IMR-90 (cell line): ENCODE data around the gene BRAT1. TPM values are rescaled to one million over a fixed set of nuclear protein-coding genes. Genes with fewer than 3 reads are reported as not detected.

Experiments
- ATAC-seq: fragments of 200-7000 bp; cut with Tn5 transposase; 2 replicates; pipeline ENCODE4 v1.9.1; 2020; ENCODE audit warnings: low read depth, mild to moderate bottlenecking, moderate library complexity
- BruUV-seq: library from RNA; stranded (reverse); fragments of 400-500 nt; replicated peaks from 2 replicates; lab custom pipeline; 2021; lab: Mats Ljungman, UMichigan
- CTCF ChIA-PET: fragments of 300-600 bp; formaldehyde crosslinking; extraction: SDS; loops from one replicate; lab custom pipeline; 2021; ENCODE audit warnings: antibody characterized with exemption; lab: Yijun Ruan, JAX
- POLR2A ChIA-PET: fragments of 300-600 bp; sonication (Branson Sonifier 250); formaldehyde crosslinking; loops from one replicate; lab custom pipeline; 2022; ENCODE audit warnings: antibody characterized with exemption; ENCODE audit not compliant: unreplicated experiment; lab: Charles Lee
- DNase-seq: peaks from one replicate; pipeline ENCODE4 v3.0.0; 2013
- H2AFZ ChIP-seq: replicated peaks from 2 replicates; pipeline ENCODE3; 2013; ENCODE audit warnings: low read length, mild to moderate bottlenecking; ENCODE audit not compliant: poor library complexity
- H2AK5ac ChIP-seq: 2 replicates; pipeline ENCODE4 v1.6.1; 2013; ENCODE audit warnings: low read depth, low read length, inconsistent platforms
- H2AK9ac ChIP-seq: replicated peaks from 2 replicates; pipeline ENCODE3; 2013; ENCODE audit warnings: mild to moderate bottlenecking, low read depth, low read length, moderate library complexity; ENCODE audit not compliant: poor library complexity
- H2BK120ac ChIP-seq: 2 replicates; pipeline ENCODE4 v1.6.1; 2013; ENCODE audit warnings: low read depth, low read length, inconsistent platforms
- H2BK15ac ChIP-seq: 3 replicates; pipeline ENCODE4 v1.6.1; 2013; ENCODE audit warnings: low read depth, low read length, inconsistent platforms
- H2BK20ac ChIP-seq: 2 replicates; pipeline ENCODE4 v1.6.1; 2013; ENCODE audit warnings: low read depth, mild to moderate bottlenecking, inconsistent platforms, low read length, moderate library complexity
- H2BK5ac ChIP-seq: 2 replicates; pipeline ENCODE4 v1.6.1; 2013; ENCODE audit warnings: mild to moderate bottlenecking, low read depth, low read length, inconsistent platforms; ENCODE audit not compliant: poor library complexity, severe bottlenecking
- H3K14ac ChIP-seq: replicated peaks from 2 replicates; pipeline ENCODE4 v1.6.1; 2013; ENCODE audit warnings: low read depth, low read length, inconsistent platforms
- H3K18ac ChIP-seq: 2 replicates; pipeline ENCODE4 v1.6.1; 2013; ENCODE audit warnings: low read depth, low read length, control low read depth
- H3K23ac ChIP-seq: 2 replicates; pipeline ENCODE4 v1.6.1; 2013; ENCODE audit warnings: low read depth, low read length, inconsistent platforms
- H3K27ac ChIP-seq: 2 replicates; pipeline ENCODE4 v1.5.1; 2013; ENCODE audit warnings: mild to moderate bottlenecking, control low read depth, low read length; ENCODE audit not compliant: insufficient read depth
- H3K27me3 ChIP-seq: 2 replicates; pipeline ENCODE4 v1.6.1; 2013; ENCODE audit warnings: low read length; ENCODE audit not compliant: control insufficient read depth, insufficient read depth
- H3K36me3 ChIP-seq: 2 replicates; pipeline ENCODE4 v1.6.1; 2013; ENCODE audit warnings: low read length, mixed read lengths; ENCODE audit not compliant: control insufficient read depth, insufficient read depth
- H3K4ac ChIP-seq: 2 replicates; pipeline ENCODE4 v1.6.1; 2013; ENCODE audit warnings: low read depth, low read length, inconsistent platforms
- H3K4me1 ChIP-seq: 2 replicates; pipeline ENCODE4 v1.6.1; 2013; ENCODE audit warnings: low read length, mixed read lengths; ENCODE audit not compliant: control insufficient read depth, insufficient read depth
- H3K4me2 ChIP-seq: 2 replicates; pipeline ENCODE4 v1.6.1; 2013; ENCODE audit warnings: low read depth, mild to moderate bottlenecking, control low read depth, low read length, moderate library complexity
- H3K4me3 ChIP-seq: 2 replicates; pipeline ENCODE4 v1.5.1; 2013; ENCODE audit warnings: low read depth, mild to moderate bottlenecking, control low read depth, low read length, moderate library complexity; ENCODE audit not compliant: insufficient read depth
- H3K56ac ChIP-seq: 2 replicates; pipeline ENCODE4 v1.6.1; 2013; ENCODE audit warnings: low read length, inconsistent platforms; ENCODE audit not compliant: insufficient read depth; ENCODE audit errors: extremely low read depth
- H3K79me1 ChIP-seq, 2 experiments: 2 replicates each; pipeline ENCODE4 v1.6.1; 2013; ENCODE audit warnings: low read length in 2 of 2, inconsistent platforms in 1 of 2, low read depth in 1 of 2
- H3K9ac ChIP-seq: 2 replicates; pipeline ENCODE4 v1.6.1; 2013; ENCODE audit warnings: low read depth, low read length, control low read depth
- H3K9me1 ChIP-seq: 2 replicates; pipeline ENCODE4 v1.6.1; 2013; ENCODE audit warnings: low read length, inconsistent platforms; ENCODE audit not compliant: insufficient read depth
- H3K9me3 ChIP-seq: 2 replicates; pipeline ENCODE4 v1.6.1; 2013; ENCODE audit warnings: low read length; ENCODE audit not compliant: control insufficient read depth, insufficient read depth
- H4K20me1 ChIP-seq: 2 replicates; pipeline ENCODE4 v1.6.1; 2013; ENCODE audit warnings: low read length, inconsistent platforms; ENCODE audit not compliant: insufficient read depth
- H4K5ac ChIP-seq: 2 replicates; pipeline ENCODE4 v1.6.1; 2013; ENCODE audit warnings: mild to moderate bottlenecking, low read depth, low read length, control low read depth
- H4K8ac ChIP-seq, 2 experiments: 2 replicates each; pipeline ENCODE4 v1.6.1; 2013; ENCODE audit warnings: low read depth in 2 of 2, low read length in 2 of 2, control low read depth in 1 of 2, inconsistent platforms in 1 of 2
- H4K91ac ChIP-seq: 2 replicates; pipeline ENCODE4 v1.6.1; 2013; ENCODE audit warnings: low read depth, low read length, inconsistent platforms; ENCODE audit not compliant: insufficient read depth
- BHLHE40 ChIP-seq: fragments of 150-350 bp; IDR thresholded peaks from 2 replicates; pipeline ENCODE4 v1.6.1; 2016; ENCODE audit warnings: mild to moderate bottlenecking, low read depth, low read length
- FOS ChIP-seq: fragments of 150-350 bp; IDR thresholded peaks from 2 replicates; pipeline ENCODE4 v1.6.1; 2016; ENCODE audit warnings: low read depth, low read length
- MAFK ChIP-seq: IDR thresholded peaks from 2 replicates; pipeline ENCODE4 v1.6.1; 2012; ENCODE audit warnings: low read depth, low read length, improper control_type of control experiment
- MAZ ChIP-seq: IDR thresholded peaks from 2 replicates; pipeline ENCODE4 v1.6.1; 2012; ENCODE audit warnings: low read depth, mild to moderate bottlenecking, low read length, improper control_type of control experiment, moderate library complexity, borderline replicate concordance
- MXI1 ChIP-seq: IDR thresholded peaks from 2 replicates; pipeline ENCODE4 v1.6.1; 2012; ENCODE audit warnings: low read depth, mild to moderate bottlenecking, low read length, moderate library complexity, borderline replicate concordance
- NFE2L2 ChIP-seq: fragments of 150-350 bp; IDR thresholded peaks from 2 replicates; pipeline ENCODE4 v1.6.1; 2016; ENCODE audit warnings: low read depth, mild to moderate bottlenecking, low read length
- RAD21 ChIP-seq: IDR thresholded peaks from 2 replicates; pipeline ENCODE4 v1.6.1; 2012; ENCODE audit warnings: low read length, improper control_type of control experiment
- RCOR1 ChIP-seq: IDR thresholded peaks from 2 replicates; pipeline ENCODE4 v1.6.1; 2012; ENCODE audit warnings: mild to moderate bottlenecking, low read length, improper control_type of control experiment; ENCODE audit not compliant: insufficient replicate concordance
- RFX5 ChIP-seq: IDR thresholded peaks from 2 replicates; pipeline ENCODE4 v1.8.0; 2012; ENCODE audit warnings: low read depth, mild to moderate bottlenecking, low read length, moderate library complexity
- SMC3 ChIP-seq: fragments of 150-350 bp; IDR thresholded peaks from 2 replicates; pipeline ENCODE4 v1.6.1; 2016; ENCODE audit warnings: low read depth, mild to moderate bottlenecking, antibody characterized with exemption, low read length, moderate library complexity
- WGBS, 2 experiments: methylation state at CpG; one replicate each; pipeline versions ENCODE4 v1.1.5 to v1.1.7; 2013; ENCODE audit warnings: missing lambda C conversion rate in 2 of 2; ENCODE audit not compliant: insufficient read length in 1 of 2; ENCODE audit errors: extremely low coverage in 2 of 2; 5-methylcytosine and 5-hydroxymethylcytosine counted together
- dilution Hi-C: fragments of 300-500 bp; cut with HindIII; formaldehyde crosslinking; loops from one replicate; pipeline ENCODE4 v1.14.3; 2018; ENCODE audit warnings: low sequenced_read_pairs; ENCODE audit not compliant: unreplicated experiment
- in situ Hi-C: fragments of 300-500 bp; cut with MboI; formaldehyde crosslinking; loops from 3 replicates; pipeline ENCODE4 v1.14.3; 2019; ENCODE audit warnings: low sequenced_read_pairs, inconsistent platforms, mixed read lengths
- intact Hi-C: fragments of 100-400 bp; cut with micrococcal nuclease; formaldehyde crosslinking; loops from 2 replicates; pipeline ENCODE4 v1.10.0; 2022
- polyA plus RNA-seq, 3 experiments: library from polyadenylated mRNA; depleted of rRNA; stranded (reverse); fragments of >200 nt; gene quantifications; 2 replicates each; pipeline ENCODE4 v1.2.3, GENCODE V29; 2012; ENCODE audit warnings: low replicate concordance in 1 of 3
- total RNA-seq: library from RNA; depleted of rRNA; stranded (reverse); fragments of >200 nt; gene quantifications from 2 replicates; pipeline ENCODE4 v1.2.3, GENCODE V29; 2012
- TF ChIP-seq, protein P1 (sequence below): fragments of 150-350 bp; IDR thresholded peaks from 2 replicates; pipeline ENCODE4 v1.6.1; 2017; ENCODE audit warnings: mild to moderate bottlenecking, antibody characterized with exemption, low read length, low read depth
- TF ChIP-seq, protein P2 (sequence below): fragments of 150-350 bp; IDR thresholded peaks from 2 replicates; pipeline ENCODE4 v1.6.1; 2016; ENCODE audit warnings: low read depth, mild to moderate bottlenecking, low read length, moderate library complexity, borderline replicate concordance
- TF ChIP-seq, protein P3 (sequence below): conservative IDR thresholded peaks from 2 replicates; pipeline ENCODE4 v1.5.1; 2012; ENCODE audit warnings: mild to moderate bottlenecking, low read depth, low read length, improper control_type of control experiment

The BRAT1 gene
- total and polyA plus RNA-seq, 2 of the 4 experiments (the other 2 are of a cell fraction), result 6.8 to 21.9 TPM

DNA sequence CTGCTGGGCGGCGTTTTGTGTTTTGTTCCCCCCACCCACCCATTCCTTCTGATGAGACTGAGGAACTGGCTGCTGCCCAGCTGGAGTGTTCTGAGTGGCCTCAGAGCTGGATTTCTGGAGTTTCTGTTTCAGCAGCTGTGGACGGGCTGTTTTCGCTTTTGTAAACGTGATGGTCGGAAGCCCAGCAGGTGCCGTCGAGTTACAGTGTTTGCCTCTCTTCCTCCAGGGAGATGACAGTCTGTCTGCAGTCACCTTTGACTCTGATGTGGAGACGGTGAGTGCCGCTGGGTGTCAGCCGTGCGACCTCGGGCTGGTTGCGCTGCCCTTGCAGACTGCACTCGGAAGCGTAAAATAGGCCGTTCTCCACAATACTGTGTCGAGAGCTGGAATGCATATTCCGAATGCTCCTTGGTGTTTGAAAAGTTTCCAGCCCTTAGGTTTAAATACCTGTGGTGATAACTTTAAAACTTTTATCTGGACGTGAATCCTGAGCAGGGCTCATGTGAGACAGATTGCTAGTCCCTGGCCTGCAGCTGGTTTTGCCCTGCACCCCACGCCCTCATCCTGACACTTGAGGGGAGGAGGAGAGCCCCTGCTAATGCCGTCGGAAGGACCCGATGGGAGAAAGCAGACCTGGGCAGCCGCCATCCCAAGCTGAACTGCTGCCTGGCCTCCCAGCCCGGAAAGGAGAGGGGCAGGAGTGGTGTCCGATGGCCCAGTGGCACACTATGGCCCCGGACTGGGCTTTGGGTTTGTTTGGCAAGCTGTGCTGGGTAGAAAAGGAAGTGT is 11.8 kb upstream of the BRAT1 start:
- intact Hi-C loops (loop anchor here (5.0 kb wide), 1 partner anchor 590 kb away; no protein-coding TSS in a partner anchor), in situ Hi-C loops (no loop called here), dilution Hi-C loops (no loop called here)
- H3K79me1 ChIP-seq, result peaks cover 10 to 15% of the 10 kb centered on the region in 2 experiments; a peak in 1 of 4 replicates
- no peak overlapping the region for H3K14ac ChIP-seq
- H3K4me1 ChIP-seq, result peaks cover 6% of the 10 kb centered on the region
- no peak overlapping the region for H4K91ac ChIP-seq
- DNase-seq, result no peak
- H2AK5ac ChIP-seq, result no peak overlapping the region
- H3K18ac ChIP-seq, result no peak overlapping the region
- no peak overlapping the region for H2AFZ ChIP-seq
- H2AK9ac ChIP-seq, result no peak overlapping the region
- no peaks in the 10 kb centered on the region for H3K36me3 ChIP-seq
- H4K20me1 ChIP-seq, result no peaks in the 10 kb centered on the region
- H3K9ac ChIP-seq, result no peak overlapping the region
- H4K5ac ChIP-seq, result no peak overlapping the region
- peaks cover 6% of the 10 kb centered on the region; the same call in 1 of the 2 replicates for H3K9me1 ChIP-seq
- no peak overlapping the region; the same call in 1 of the 2 replicates for H3K4me2 ChIP-seq
- H3K4me3 ChIP-seq, result no peak overlapping the region
- H3K9me3 ChIP-seq, result no peaks in the 10 kb centered on the region
- H3K56ac ChIP-seq, result no peak overlapping the region
- no peak overlapping the region for H3K4ac ChIP-seq
- no peak overlapping the region for H3K23ac ChIP-seq
- no peak for ATAC-seq
- 68% methylated on average over 13 of the region's 28 CpGs; no CpG with 5 or more reads in 1 of the 2 experiments for WGBS, 2 experiments
- TF ChIP-seq RFX5, result no peak
- TF ChIP-seq, protein P1, sequence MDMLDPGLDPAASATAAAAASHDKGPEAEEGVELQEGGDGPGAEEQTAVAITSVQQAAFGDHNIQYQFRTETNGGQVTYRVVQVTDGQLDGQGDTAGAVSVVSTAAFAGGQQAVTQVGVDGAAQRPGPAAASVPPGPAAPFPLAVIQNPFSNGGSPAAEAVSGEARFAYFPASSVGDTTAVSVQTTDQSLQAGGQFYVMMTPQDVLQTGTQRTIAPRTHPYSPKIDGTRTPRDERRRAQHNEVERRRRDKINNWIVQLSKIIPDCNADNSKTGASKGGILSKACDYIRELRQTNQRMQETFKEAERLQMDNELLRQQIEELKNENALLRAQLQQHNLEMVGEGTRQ, result no peak
- no peak for TF ChIP-seq NFE2L2
- TF ChIP-seq FOS, result no peak
- TF ChIP-seq, protein P2, sequence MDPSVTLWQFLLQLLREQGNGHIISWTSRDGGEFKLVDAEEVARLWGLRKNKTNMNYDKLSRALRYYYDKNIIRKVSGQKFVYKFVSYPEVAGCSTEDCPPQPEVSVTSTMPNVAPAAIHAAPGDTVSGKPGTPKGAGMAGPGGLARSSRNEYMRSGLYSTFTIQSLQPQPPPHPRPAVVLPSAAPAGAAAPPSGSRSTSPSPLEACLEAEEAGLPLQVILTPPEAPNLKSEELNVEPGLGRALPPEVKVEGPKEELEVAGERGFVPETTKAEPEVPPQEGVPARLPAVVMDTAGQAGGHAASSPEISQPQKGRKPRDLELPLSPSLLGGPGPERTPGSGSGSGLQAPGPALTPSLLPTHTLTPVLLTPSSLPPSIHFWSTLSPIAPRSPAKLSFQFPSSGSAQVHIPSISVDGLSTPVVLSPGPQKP, result no peak
- no peak for TF ChIP-seq MAFK
- no peak for TF ChIP-seq RCOR1
- no peak for TF ChIP-seq MXI1
- TF ChIP-seq, protein P3, sequence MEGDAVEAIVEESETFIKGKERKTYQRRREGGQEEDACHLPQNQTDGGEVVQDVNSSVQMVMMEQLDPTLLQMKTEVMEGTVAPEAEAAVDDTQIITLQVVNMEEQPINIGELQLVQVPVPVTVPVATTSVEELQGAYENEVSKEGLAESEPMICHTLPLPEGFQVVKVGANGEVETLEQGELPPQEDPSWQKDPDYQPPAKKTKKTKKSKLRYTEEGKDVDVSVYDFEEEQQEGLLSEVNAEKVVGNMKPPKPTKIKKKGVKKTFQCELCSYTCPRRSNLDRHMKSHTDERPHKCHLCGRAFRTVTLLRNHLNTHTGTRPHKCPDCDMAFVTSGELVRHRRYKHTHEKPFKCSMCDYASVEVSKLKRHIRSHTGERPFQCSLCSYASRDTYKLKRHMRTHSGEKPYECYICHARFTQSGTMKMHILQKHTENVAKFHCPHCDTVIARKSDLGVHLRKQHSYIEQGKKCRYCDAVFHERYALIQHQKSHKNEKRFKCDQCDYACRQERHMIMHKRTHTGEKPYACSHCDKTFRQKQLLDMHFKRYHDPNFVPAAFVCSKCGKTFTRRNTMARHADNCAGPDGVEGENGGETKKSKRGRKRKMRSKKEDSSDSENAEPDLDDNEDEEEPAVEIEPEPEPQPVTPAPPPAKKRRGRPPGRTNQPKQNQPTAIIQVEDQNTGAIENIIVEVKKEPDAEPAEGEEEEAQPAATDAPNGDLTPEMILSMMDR, result no peak
- TF ChIP-seq RAD21, result no peak
- TF ChIP-seq BHLHE40, result no peak
- TF ChIP-seq SMC3, result no peak
- no peak for TF ChIP-seq MAZ
- H2BK20ac ChIP-seq, result no peak overlapping the region
- H2BK5ac ChIP-seq, result no peak overlapping the region
- no peak overlapping the region for H4K8ac ChIP-seq
- BruUV-seq, result no TSS peak
- ChIA-PET POLR2A (no interaction called here), CTCF (interaction anchor here (0.9 kb wide), 1 partner anchor 141 kb away, joined by 4 read pairs; no protein-coding TSS in a partner anchor)
- H2BK120ac ChIP-seq, result no peak overlapping the region
- no peak overlapping the region for H2BK15ac ChIP-seq
- H3K27ac ChIP-seq, result no peak overlapping the region
- no peaks in the 10 kb centered on the region for H3K27me3 ChIP-seq
